Neural progenitor cell (in vitro differentiated cells): ENCODE data around the gene LIAS. TPM values are rescaled to one million over a fixed set of nuclear protein-coding genes. Genes with fewer than 3 reads are reported as not detected.
A peak's percentile ranks its signal among the peaks of the same experiment; 100 is the strongest.

Source experiments
- DNase-seq: peaks from one replicate; pipeline ENCODE4 v3.0.0-alpha.2; 2016; ENCODE audit warnings: low spot score
- H2AFZ ChIP-seq: fragments of 200-600 bp; sonication (generic); replicated peaks from 2 replicates; pipeline ENCODE4 v1.6.1; 2016; ENCODE audit warnings: antibody characterized with exemption
- H3F3A ChIP-seq: fragments of 200-600 bp; sonication (generic); 2 replicates; pipeline ENCODE4 v1.6.1; 2016; ENCODE audit warnings: antibody characterized with exemption, low read depth
- H3K27ac ChIP-seq: fragments of 200-600 bp; sonication (generic); 2 replicates; pipeline ENCODE4 v1.5.1; 2016; ENCODE audit warnings: mild to moderate bottlenecking
- H3K27me3 ChIP-seq: fragments of 200-600 bp; sonication (generic); 2 replicates; pipeline ENCODE4 v1.6.1; 2016; ENCODE audit warnings: mild to moderate bottlenecking, moderate library complexity
- H3K36me3 ChIP-seq: fragments of 200-600 bp; sonication (generic); 2 replicates; pipeline ENCODE4 v1.5.1; 2016
- H3K4me1 ChIP-seq: fragments of 200-600 bp; sonication (generic); 2 replicates; pipeline ENCODE4 v1.6.1; 2016; ENCODE audit warnings: mixed run types
- H3K4me2 ChIP-seq: fragments of 200-600 bp; sonication (generic); 2 replicates; pipeline ENCODE4 v1.6.1; 2016
- H3K4me3 ChIP-seq: fragments of 200-600 bp; sonication (generic); 2 replicates; pipeline ENCODE4 v1.5.1; 2016
- H3K79me2 ChIP-seq: fragments of 200-600 bp; sonication (generic); 2 replicates; pipeline ENCODE4 v1.6.1; 2016; ENCODE audit warnings: low read depth
- H3K9ac ChIP-seq: fragments of 200-600 bp; sonication (generic); 2 replicates; pipeline ENCODE4 v1.6.1; 2016
- H3K9me3 ChIP-seq: fragments of 200-600 bp; sonication (generic); 2 replicates; pipeline ENCODE4 v1.5.1; 2016; ENCODE audit warnings: low read depth
- H4K20me1 ChIP-seq: fragments of 200-600 bp; sonication (generic); 2 replicates; pipeline ENCODE4 v1.6.1; 2016; ENCODE audit warnings: low read depth
- H3K27ac Mint-ChIP-seq: 3 replicates; pipeline ENCODE4 v1.8.0; 2021; ENCODE audit warnings: mixed read lengths
- H3K27me3 Mint-ChIP-seq: 2 replicates; pipeline ENCODE4 v1.8.0; 2022; ENCODE audit warnings: low read depth, mild to moderate bottlenecking, inconsistent platforms, moderate library complexity, mixed read lengths; ENCODE audit not compliant: insufficient read depth
- H3K36me3 Mint-ChIP-seq: 3 replicates; pipeline ENCODE4 v1.8.0; 2021; ENCODE audit warnings: mixed read lengths
- H3K4me1 Mint-ChIP-seq: 3 replicates; pipeline ENCODE4 v1.8.0; 2021; ENCODE audit warnings: mixed read lengths
- H3K4me3 Mint-ChIP-seq: 3 replicates; pipeline ENCODE4 v1.8.0; 2021; ENCODE audit warnings: mild to moderate bottlenecking, moderate library complexity, mixed read lengths
- H3K9me3 Mint-ChIP-seq: 3 replicates; pipeline ENCODE4 v1.8.0; 2020; ENCODE audit warnings: mixed read lengths
- EZH2 ChIP-seq: fragments of 200-600 bp; sonication (generic); IDR thresholded peaks from 2 replicates; pipeline ENCODE4 v1.6.1; 2017; ENCODE audit warnings: antibody characterized with exemption, mild to moderate bottlenecking, moderate library complexity
- EZH2phosphoT487 ChIP-seq: fragments of 200-600 bp; sonication (generic); IDR thresholded peaks from 2 replicates; pipeline ENCODE4 v1.6.1; 2017; ENCODE audit warnings: antibody characterized with exemption
- total RNA-seq: library from RNA; depleted of rRNA; stranded (reverse); fragments of >200 nt; gene quantifications from 2 replicates; pipeline ENCODE4 v1.2.3, GENCODE V29; 2015; ENCODE audit warnings: low replicate concordance
- TF ChIP-seq, protein P1 (sequence below): fragments of 200-600 bp; sonication (generic); IDR thresholded peaks from 2 replicates; pipeline ENCODE4 v1.5.1; 2017; ENCODE audit warnings: antibody characterized with exemption, mild to moderate bottlenecking

The LIAS gene
- total RNA-seq, 1 donor from 2014 or later: 30.5 TPM

DNA sequence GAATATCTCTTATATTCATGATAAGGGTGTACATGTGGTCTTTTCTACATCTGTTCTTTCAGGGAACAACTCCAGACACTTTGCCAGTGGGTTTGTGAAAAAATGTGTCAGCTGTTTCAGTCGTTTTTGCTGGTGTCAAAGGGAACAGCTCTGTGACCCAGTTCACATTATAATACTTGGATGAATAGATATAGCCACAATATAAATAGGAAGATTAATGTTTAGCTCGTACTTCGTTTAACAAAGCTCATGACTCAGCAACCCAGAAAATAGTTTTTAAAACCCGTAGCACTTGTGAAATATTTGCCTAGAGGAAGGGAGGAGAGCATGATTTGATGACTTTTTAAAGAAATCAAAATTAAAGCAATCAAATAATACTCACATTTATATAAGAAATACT is 7.9 kb downstream of the LIAS start:
- TF ChIP-seq EZH2: no peak
- no peak for TF ChIP-seq EZH2phosphoT487
- TF ChIP-seq, protein P1, sequence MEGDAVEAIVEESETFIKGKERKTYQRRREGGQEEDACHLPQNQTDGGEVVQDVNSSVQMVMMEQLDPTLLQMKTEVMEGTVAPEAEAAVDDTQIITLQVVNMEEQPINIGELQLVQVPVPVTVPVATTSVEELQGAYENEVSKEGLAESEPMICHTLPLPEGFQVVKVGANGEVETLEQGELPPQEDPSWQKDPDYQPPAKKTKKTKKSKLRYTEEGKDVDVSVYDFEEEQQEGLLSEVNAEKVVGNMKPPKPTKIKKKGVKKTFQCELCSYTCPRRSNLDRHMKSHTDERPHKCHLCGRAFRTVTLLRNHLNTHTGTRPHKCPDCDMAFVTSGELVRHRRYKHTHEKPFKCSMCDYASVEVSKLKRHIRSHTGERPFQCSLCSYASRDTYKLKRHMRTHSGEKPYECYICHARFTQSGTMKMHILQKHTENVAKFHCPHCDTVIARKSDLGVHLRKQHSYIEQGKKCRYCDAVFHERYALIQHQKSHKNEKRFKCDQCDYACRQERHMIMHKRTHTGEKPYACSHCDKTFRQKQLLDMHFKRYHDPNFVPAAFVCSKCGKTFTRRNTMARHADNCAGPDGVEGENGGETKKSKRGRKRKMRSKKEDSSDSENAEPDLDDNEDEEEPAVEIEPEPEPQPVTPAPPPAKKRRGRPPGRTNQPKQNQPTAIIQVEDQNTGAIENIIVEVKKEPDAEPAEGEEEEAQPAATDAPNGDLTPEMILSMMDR: no peak

DNA sequence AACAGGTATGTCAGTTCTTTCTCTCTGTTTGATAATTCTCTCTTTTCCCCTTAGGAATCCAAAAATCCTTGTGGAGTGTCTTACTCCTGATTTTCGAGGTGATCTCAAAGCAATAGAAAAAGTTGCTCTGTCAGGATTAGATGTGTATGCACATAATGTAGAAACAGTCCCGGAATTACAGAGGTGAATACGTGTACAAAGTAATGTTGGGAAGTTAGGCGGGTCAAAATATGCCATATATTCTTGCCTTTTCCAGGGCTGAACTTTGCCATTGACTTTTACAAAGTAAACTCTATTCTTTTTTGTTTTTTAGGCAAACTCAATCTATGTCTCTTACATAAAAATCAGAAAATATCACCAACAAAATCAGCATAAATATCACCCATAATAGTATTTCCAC is 8.6 kb downstream of the LIAS start:
- no peak overlapping the region for H3K27ac ChIP-seq

More for the DNA sequence above, 7.9 kb downstream of the LIAS start:
- peaks cover 2% of the 10 kb centered on the region for H3K27me3 Mint-ChIP-seq
- Histone ChIP-seq H4K20me1 (no peaks in the 10 kb centered on the region), H3K36me3 (peaks cover 10% of the 10 kb centered on the region), H3K27me3 (no peaks in the 10 kb centered on the region), H3K9me3 (no peaks in the 10 kb centered on the region), H3K27ac (no peak overlapping the region), H2AFZ (no peak overlapping the region), H3F3A (peaks cover 16% of the 10 kb centered on the region), H3K4me2 (no peak overlapping the region), H3K4me1 (no peaks in the 10 kb centered on the region), H3K4me3 (no peak overlapping the region), H3K79me2 (no peaks in the 10 kb centered on the region), H3K9ac (no peak overlapping the region)
- H3K9me3 Mint-ChIP-seq: no peaks in the 10 kb centered on the region
- peaks cover 5% of the 10 kb centered on the region for H3K36me3 Mint-ChIP-seq
- H3K4me1 Mint-ChIP-seq: peaks cover 2% of the 10 kb centered on the region
- H3K27ac Mint-ChIP-seq: no peak overlapping the region
- H3K4me3 Mint-ChIP-seq: no peak overlapping the region
- no peak for DNase-seq

DNA sequence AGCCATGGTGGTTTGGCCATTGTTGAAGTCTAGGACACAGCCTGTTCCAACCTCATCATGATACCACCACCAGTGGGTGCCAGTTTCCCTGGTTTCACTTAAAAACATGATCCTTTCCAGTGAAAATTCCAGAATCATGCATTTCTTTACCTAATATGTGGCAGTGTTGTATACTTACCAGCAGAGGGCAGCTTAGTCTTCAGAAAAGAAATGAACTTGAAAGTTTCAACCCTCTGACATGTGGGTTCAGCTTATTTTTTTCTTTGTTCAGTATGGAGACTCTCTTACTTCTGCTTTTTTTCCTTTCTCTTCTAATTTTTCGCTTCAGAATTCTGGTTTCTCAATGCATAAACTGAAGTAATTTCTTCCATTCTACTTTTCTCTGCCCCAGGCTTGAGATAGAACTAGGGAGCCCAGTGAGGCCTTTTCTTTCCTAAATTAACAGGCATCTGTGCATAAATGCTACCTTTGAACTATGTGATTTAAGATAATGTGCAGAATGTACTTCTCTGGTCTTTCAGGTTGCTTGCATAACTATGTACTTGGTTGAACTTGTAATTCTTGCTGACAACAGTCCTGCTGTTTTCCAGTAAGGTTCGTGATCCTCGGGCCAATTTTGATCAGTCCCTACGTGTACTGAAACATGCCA is 10.7 kb downstream of the LIAS start:
- no peak overlapping the region for H3K4me2 ChIP-seq
- Mint-ChIP-seq H3K36me3 (peaks cover 4% of the 10 kb centered on the region), H3K4me3 (no peak overlapping the region), H3K4me1 (peaks cover 2% of the 10 kb centered on the region), H3K27me3 (peaks cover 2% of the 10 kb centered on the region), H3K27ac (peak overlapping the region; percentile 94), H3K9me3 (no peaks in the 10 kb centered on the region)
- no peaks in the 10 kb centered on the region for H3K79me2 ChIP-seq
- no peaks in the 10 kb centered on the region for H4K20me1 ChIP-seq
- TF ChIP-seq, protein P1: peak; percentile 98
- TF ChIP-seq EZH2phosphoT487: no peak
- no peak overlapping the region for H3K4me3 ChIP-seq
- H3K4me1 ChIP-seq: no peaks in the 10 kb centered on the region
- no peaks in the 10 kb centered on the region for H3K9me3 ChIP-seq
- no peaks in the 10 kb centered on the region for H3K27me3 ChIP-seq
- peaks cover 16% of the 10 kb centered on the region for H3F3A ChIP-seq
- no peak overlapping the region for H3K9ac ChIP-seq
- no peak overlapping the region for H3K27ac ChIP-seq
- no peak overlapping the region for H2AFZ ChIP-seq
- peak; percentile 76 for DNase-seq
- peaks cover 19% of the 10 kb centered on the region for H3K36me3 ChIP-seq

More for the DNA sequence above, 8.6 kb downstream of the LIAS start:
- H3K36me3 ChIP-seq: peaks cover 10% of the 10 kb centered on the region
- Mint-ChIP-seq H3K27ac (no peak overlapping the region), H3K9me3 (no peaks in the 10 kb centered on the region), H3K4me1 (peaks cover 2% of the 10 kb centered on the region), H3K36me3 (peaks cover 5% of the 10 kb centered on the region), H3K27me3 (peaks cover 2% of the 10 kb centered on the region), H3K4me3 (no peak overlapping the region)
- H3K9me3 ChIP-seq: no peaks in the 10 kb centered on the region
- H3K79me2 ChIP-seq: no peaks in the 10 kb centered on the region
- no peaks in the 10 kb centered on the region for H4K20me1 ChIP-seq
- DNase-seq: no peak
- no peak overlapping the region for H3K4me3 ChIP-seq
- TF ChIP-seq EZH2phosphoT487 (no peak), EZH2 (no peak)
- TF ChIP-seq, protein P1: no peak
- H3K9ac ChIP-seq: no peak overlapping the region
- peaks cover 16% of the 10 kb centered on the region for H3F3A ChIP-seq
- H3K27me3 ChIP-seq: no peaks in the 10 kb centered on the region
- H2AFZ ChIP-seq: no peak overlapping the region
- H3K4me1 ChIP-seq: no peaks in the 10 kb centered on the region
- H3K4me2 ChIP-seq: no peak overlapping the region
